Mesothelial cell of epicardium (in vitro differentiated cells): Measurements from ENCODE around the gene NLRP10. TPM values are rescaled to one million over a fixed set of nuclear protein-coding genes. Genes with fewer than 3 reads are reported as not detected.

Experiments used
- DNase-seq, 2 experiments: peaks; one replicate each; pipeline ENCODE4 v3.0.0; 2021; ENCODE audit warnings: low spot score in 2 of 2; ENCODE audit not compliant: unreplicated experiment in 2 of 2
- H3K27ac Mint-ChIP-seq: 2 replicates; pipeline ENCODE4 v1.8.0; 2021; ENCODE audit warnings: mixed read lengths
- H3K27me3 Mint-ChIP-seq: 2 replicates; pipeline ENCODE4 v1.8.0; 2021; ENCODE audit warnings: low read depth, mixed read lengths
- H3K36me3 Mint-ChIP-seq: 2 replicates; pipeline ENCODE4 v1.8.0; 2021; ENCODE audit warnings: mixed read lengths
- H3K4me1 Mint-ChIP-seq: 2 replicates; pipeline ENCODE4 v1.8.0; 2021; ENCODE audit warnings: mixed read lengths
- H3K4me3 Mint-ChIP-seq: 2 replicates; pipeline ENCODE4 v1.8.0; 2021; ENCODE audit warnings: mild to moderate bottlenecking, moderate library complexity, mixed read lengths
- H3K9me3 Mint-ChIP-seq: 2 replicates; pipeline ENCODE4 v1.8.0; 2021; ENCODE audit warnings: mixed read lengths
- CTCF ChIP-seq: fragments of 200-600 bp; sonication (generic); IDR thresholded peaks from one replicate; pipeline ENCODE4 v1.5.0; 2021; ENCODE audit warnings: antibody characterized with exemption; ENCODE audit not compliant: unreplicated experiment
- total RNA-seq: library from RNA; stranded (reverse); gene quantifications from 3 replicates; pipeline ENCODE4 v1.2.1, GENCODE V29; 2021

The NLRP10 gene
- total RNA-seq, 1 donor from 2014 or later = not detected

DNA sequence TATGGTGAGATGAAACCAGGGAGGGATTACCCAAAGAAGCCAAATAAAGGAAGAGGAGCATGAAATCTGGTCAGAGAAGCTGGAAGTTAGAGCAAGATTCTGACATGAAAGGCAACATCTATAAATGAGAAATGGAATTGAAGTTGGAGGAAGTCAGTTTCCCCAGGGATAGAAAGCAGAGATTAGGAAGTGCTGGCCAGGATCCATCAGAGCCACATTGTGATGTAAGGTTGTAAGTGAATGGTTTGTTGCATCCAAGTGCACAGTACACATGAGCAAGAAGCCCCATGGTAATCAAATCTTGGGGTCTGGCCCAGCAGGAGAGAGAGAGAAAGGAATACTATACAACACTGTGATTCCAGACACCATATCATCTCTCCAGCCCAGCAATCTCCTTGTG is 6.6 kb upstream of the NLRP10 start:
- no peak for DNase-seq
- Mint-ChIP-seq H3K27ac (no peak overlapping the region), H3K9me3 (no peaks in the 10 kb centered on the region), H3K4me3 (no peak overlapping the region), H3K36me3 (no peaks in the 10 kb centered on the region), H3K4me1 (peaks cover 33% of the 10 kb centered on the region), H3K27me3 (no peaks in the 10 kb centered on the region)
- TF ChIP-seq CTCF = no peak

DNA sequence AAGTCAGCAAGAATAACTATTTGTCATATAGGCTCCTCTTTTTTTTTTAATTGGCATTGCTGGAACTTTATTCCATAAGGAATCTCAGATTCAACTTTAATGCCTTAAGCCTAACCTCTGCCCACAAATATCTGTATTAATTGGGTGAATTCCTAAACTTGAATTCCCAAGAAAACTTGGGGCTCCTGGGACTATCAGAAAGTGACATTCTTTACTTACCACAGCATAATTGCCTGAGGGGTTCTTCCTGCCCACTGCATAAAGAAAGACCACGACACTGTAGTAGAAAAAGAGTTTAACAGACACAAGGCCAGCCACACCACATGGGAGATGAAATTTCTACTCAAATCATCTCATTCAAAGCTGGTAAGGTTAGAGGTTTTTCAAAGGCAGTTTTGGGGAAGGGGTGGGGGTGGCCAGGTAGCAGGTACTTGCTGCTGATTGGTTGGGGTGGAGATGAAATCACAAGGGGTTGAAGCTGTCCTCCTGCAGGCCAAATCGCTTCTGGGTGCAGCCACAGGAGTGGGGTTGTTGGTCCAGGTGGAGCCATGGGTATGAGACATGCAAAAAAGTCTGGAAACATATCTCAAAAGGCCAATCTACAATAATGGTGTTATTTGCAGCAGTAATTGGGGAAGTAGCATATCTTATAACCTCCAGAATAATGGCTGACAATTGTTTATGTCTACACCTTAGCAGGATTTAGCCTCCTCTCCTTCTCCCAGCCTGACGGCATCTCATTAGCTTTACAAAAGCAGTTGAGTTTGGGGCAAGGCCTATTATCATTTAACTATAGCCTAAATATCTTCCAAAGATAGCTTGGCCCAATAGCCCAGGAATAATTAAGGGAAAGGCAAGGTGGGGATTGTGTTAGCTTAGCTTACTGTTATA is 4.8 kb upstream of the NLRP10 start:
- no peaks in the 10 kb centered on the region for H3K9me3 Mint-ChIP-seq
- TF ChIP-seq CTCF = no peak
- H3K27ac Mint-ChIP-seq = peak overlapping the region; percentile 82
- H3K4me3 Mint-ChIP-seq = no peak overlapping the region
- H3K27me3 Mint-ChIP-seq = no peaks in the 10 kb centered on the region
- H3K36me3 Mint-ChIP-seq = no peaks in the 10 kb centered on the region
- peaks cover 33% of the 10 kb centered on the region for H3K4me1 Mint-ChIP-seq
- no peak for DNase-seq

DNA sequence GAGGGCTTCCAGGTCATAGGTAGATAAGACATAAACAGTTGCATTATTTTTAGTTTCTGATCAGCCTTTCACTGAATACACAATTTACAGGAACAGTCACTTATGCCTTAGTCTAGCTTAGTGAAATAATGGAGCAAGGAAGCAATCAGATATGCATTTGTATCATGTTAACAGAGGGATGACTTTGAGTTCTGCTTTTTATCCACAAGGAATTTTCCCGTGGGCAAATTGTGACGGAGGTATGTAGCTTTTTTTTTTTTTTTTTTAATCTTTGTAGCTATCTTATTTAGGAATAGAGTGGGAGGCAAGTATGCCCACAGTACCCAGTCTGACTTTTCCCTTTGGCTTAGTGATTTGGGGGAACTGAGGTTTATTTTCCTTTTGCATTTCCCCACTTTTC is 3.4 kb upstream of the NLRP10 start:
- H3K27me3 Mint-ChIP-seq = no peaks in the 10 kb centered on the region
- TF ChIP-seq CTCF = no peak
- no peak for DNase-seq
- H3K36me3 Mint-ChIP-seq = no peaks in the 10 kb centered on the region
- peaks cover 29% of the 10 kb centered on the region for H3K4me1 Mint-ChIP-seq
- no peak overlapping the region for H3K4me3 Mint-ChIP-seq
- peak overlapping the region; percentile 82 for H3K27ac Mint-ChIP-seq
- H3K9me3 Mint-ChIP-seq = no peaks in the 10 kb centered on the region

DNA sequence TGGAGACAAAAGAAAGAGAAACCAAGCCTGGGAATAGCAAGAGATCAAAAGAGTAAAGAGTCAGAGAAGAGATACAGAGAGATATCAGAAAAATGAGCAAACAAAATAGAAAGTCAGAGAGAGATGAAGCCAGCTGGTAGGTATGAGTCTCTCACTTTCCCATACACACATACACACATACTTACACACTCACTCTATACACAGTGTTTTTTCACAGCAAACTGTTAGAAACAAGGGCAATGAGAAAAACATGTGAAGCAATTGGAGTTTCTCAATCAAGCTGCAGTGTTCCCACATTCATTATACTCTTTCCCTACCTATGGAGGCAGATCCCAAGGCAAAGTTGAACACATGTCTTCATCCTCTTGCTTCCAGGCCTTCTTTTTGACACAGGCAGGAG is 2.6 kb upstream of the NLRP10 start:
- H3K27ac Mint-ChIP-seq = peak overlapping the region; percentile 30
- no peak overlapping the region for H3K4me3 Mint-ChIP-seq
- H3K4me1 Mint-ChIP-seq = peaks cover 26% of the 10 kb centered on the region
- H3K36me3 Mint-ChIP-seq = no peaks in the 10 kb centered on the region
- H3K9me3 Mint-ChIP-seq = no peaks in the 10 kb centered on the region
- no peak for TF ChIP-seq CTCF
- no peak for DNase-seq
- H3K27me3 Mint-ChIP-seq = no peaks in the 10 kb centered on the region

DNA sequence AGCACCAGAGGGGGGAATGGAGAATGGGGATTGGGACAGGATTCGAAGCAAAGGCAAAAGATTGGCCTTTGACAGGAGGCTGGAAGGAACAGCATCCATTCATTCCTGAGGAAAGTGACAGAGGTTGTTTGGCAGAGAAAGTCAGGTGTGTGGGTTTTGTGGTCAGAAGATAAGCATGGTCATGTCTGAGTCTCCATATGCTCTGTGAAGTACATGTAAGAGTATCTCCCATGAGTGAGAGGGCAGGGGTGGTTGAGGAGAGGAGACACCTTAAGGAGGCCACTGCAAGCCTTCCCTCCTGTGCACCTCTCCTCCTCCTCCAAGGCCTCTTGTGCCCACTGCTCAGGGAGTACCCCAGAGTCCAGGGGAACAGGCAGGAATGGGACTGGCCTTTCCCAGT is 1.9 kb upstream of the NLRP10 start:
- no peaks in the 10 kb centered on the region for H3K36me3 Mint-ChIP-seq
- no peak overlapping the region for H3K4me3 Mint-ChIP-seq
- H3K9me3 Mint-ChIP-seq = no peaks in the 10 kb centered on the region
- peaks cover 25% of the 10 kb centered on the region for H3K4me1 Mint-ChIP-seq
- no peak overlapping the region for H3K27ac Mint-ChIP-seq
- no peaks in the 10 kb centered on the region for H3K27me3 Mint-ChIP-seq
- no peak for DNase-seq
- no peak for TF ChIP-seq CTCF
